ENCODE measurements around the gene NDRG2. TPM values are rescaled to one million over a fixed set of nuclear protein-coding genes. Genes with fewer than 3 reads are reported as not detected.

NDRG2 gene
- total RNA-seq, 1 experiment from 2014 or later: 18.9 TPM

DNA sequence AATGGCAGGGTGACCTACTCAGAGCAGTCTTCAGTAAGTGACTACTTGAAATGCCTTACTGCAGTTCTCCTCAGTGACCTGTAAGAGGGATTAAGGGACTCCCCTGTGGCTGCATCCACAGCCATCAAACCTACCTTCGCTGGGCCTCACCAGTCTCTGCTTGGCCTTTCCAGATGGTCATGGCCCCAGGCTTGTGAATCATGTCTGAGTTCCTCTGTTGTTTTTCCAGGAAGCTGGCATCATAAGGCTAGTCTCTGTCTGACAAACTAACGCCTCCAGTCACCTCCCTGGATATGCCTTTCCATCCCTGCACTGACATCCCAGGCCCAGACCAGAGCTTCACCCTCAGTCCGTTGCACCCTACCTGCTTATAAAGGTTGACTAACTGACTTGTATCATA is 55.5 kb downstream of the NDRG2 start:
- intact Hi-C loops (cut with micrococcal nuclease): no loop called here
- H3K27ac ChIP-seq (ENCODE audit: low read depth, low read length): no peak overlapping the region
- H3K9me3 ChIP-seq (ENCODE audit: control insufficient read depth in 1 of 2, insufficient read depth in 1 of 2, low read depth in 1 of 2, low read length in 2 of 2): no peaks in the 10 kb centered on the region
- no peak overlapping the region for H2AFZ ChIP-seq (ENCODE audit: low read depth, low read length, poor library complexity, severe bottlenecking)
- peaks cover under 1 to 16% of the 10 kb centered on the region in 2 experiments; a peak in 3 of 4 replicates for H3K4me1 ChIP-seq (ENCODE audit: control insufficient read depth in 1 of 2, insufficient read depth in 2 of 2, low read length in 2 of 2)
- H3K9ac ChIP-seq (ENCODE audit: low read length): no peak overlapping the region
- ChIA-PET RAD21 (ENCODE audit: low non-redundant PET in 1 of 2, low total read pairs in 2 of 2, uncharacterized antibody in 2 of 2, unreplicated experiment in 2 of 2) (no interaction called here), CTCF (interaction anchor here (3.4 kb wide), 1 partner anchor 8 kb away, joined by 53 read pairs; no protein-coding TSS in a partner anchor), POLR2A (no interaction called here)
- no peak overlapping the region for H3K4me3 ChIP-seq (replicated peaks in 1 of 2; ENCODE audit: low read depth in 1 of 2, low read length in 2 of 2)
- H3K27me3 ChIP-seq (ENCODE audit: insufficient read depth, low read length): no peaks in the 10 kb centered on the region
- H3K36me3 ChIP-seq (ENCODE audit: control insufficient read depth in 1 of 2, insufficient read depth in 2 of 2, low read length in 2 of 2): no peaks in the 10 kb centered on the region
- no peaks in the 10 kb centered on the region for H4K20me1 ChIP-seq (ENCODE audit: insufficient read depth)
- TF ChIP-seq SIN3A (IDR thresholded peaks at IDR 0.05; ENCODE audit: low read depth) (no peak), EZH2phosphoT487 (IDR thresholded peaks at IDR 0.05; ENCODE audit: borderline replicate concordance) (no peak), FOSL1 (IDR thresholded peaks at IDR 0.05; ENCODE audit: low read depth) (no peak), ELF1 (IDR thresholded peaks at IDR 0.05; ENCODE audit: borderline replicate concordance, low read depth) (no peak), EZH2 (IDR thresholded peaks at IDR 0.05) (no peak), RAD21 (IDR thresholded peaks at IDR 0.05; ENCODE audit: low read depth) (no peak), SRF (IDR thresholded peaks at IDR 0.05; ENCODE audit: low read depth) (no peak), TCF7L2 (IDR thresholded peaks at IDR 0.05; ENCODE audit: borderline replicate concordance, extremely low read depth, insufficient read depth, insufficient read length) (no peak), SP1 (IDR thresholded peaks at IDR 0.05; ENCODE audit: low read depth) (no peak), CEBPB (IDR thresholded peaks at IDR 0.05; ENCODE audit: low read depth) (no peak), CBX3 (IDR thresholded peaks at IDR 0.05; ENCODE audit: low read depth) (no peak), POLR2A (IDR thresholded peaks at IDR 0.05; ENCODE audit: borderline replicate concordance, extremely low read depth, insufficient read depth, insufficient read length) (no peak), POLR2AphosphoS5 (IDR thresholded peaks at IDR 0.05; ENCODE audit: low read depth, low read length) (no peak), MAX (IDR thresholded peaks at IDR 0.05) (no peak), ZFX (IDR thresholded peaks at IDR 0.05) (no peak)
- TF ChIP-seq, protein P1, sequence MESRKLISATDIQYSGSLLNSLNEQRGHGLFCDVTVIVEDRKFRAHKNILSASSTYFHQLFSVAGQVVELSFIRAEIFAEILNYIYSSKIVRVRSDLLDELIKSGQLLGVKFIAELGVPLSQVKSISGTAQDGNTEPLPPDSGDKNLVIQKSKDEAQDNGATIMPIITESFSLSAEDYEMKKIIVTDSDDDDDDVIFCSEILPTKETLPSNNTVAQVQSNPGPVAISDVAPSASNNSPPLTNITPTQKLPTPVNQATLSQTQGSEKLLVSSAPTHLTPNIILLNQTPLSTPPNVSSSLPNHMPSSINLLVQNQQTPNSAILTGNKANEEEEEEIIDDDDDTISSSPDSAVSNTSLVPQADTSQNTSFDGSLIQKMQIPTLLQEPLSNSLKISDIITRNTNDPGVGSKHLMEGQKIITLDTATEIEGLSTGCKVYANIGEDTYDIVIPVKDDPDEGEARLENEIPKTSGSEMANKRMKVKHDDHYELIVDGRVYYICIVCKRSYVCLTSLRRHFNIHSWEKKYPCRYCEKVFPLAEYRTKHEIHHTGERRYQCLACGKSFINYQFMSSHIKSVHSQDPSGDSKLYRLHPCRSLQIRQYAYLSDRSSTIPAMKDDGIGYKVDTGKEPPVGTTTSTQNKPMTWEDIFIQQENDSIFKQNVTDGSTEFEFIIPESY (IDR thresholded peaks at IDR 0.05; ENCODE audit: extremely low read depth, insufficient replicate concordance, low read length): no peak
- TF ChIP-seq, protein P2, sequence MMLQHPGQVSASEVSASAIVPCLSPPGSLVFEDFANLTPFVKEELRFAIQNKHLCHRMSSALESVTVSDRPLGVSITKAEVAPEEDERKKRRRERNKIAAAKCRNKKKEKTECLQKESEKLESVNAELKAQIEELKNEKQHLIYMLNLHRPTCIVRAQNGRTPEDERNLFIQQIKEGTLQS (IDR thresholded peaks at IDR 0.05): no peak
- TF ChIP-seq, protein P3, sequence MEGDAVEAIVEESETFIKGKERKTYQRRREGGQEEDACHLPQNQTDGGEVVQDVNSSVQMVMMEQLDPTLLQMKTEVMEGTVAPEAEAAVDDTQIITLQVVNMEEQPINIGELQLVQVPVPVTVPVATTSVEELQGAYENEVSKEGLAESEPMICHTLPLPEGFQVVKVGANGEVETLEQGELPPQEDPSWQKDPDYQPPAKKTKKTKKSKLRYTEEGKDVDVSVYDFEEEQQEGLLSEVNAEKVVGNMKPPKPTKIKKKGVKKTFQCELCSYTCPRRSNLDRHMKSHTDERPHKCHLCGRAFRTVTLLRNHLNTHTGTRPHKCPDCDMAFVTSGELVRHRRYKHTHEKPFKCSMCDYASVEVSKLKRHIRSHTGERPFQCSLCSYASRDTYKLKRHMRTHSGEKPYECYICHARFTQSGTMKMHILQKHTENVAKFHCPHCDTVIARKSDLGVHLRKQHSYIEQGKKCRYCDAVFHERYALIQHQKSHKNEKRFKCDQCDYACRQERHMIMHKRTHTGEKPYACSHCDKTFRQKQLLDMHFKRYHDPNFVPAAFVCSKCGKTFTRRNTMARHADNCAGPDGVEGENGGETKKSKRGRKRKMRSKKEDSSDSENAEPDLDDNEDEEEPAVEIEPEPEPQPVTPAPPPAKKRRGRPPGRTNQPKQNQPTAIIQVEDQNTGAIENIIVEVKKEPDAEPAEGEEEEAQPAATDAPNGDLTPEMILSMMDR (IDR thresholded peaks at IDR 0.05 in 2 of 3, conservative IDR thresholded peaks at IDR 0.05 in 1 of 3; ENCODE audit: borderline replicate concordance in 1 of 3, insufficient read depth in 1 of 3, low read depth in 2 of 3, low read length in 2 of 3): no peak
- TF ChIP-seq, protein P4, sequence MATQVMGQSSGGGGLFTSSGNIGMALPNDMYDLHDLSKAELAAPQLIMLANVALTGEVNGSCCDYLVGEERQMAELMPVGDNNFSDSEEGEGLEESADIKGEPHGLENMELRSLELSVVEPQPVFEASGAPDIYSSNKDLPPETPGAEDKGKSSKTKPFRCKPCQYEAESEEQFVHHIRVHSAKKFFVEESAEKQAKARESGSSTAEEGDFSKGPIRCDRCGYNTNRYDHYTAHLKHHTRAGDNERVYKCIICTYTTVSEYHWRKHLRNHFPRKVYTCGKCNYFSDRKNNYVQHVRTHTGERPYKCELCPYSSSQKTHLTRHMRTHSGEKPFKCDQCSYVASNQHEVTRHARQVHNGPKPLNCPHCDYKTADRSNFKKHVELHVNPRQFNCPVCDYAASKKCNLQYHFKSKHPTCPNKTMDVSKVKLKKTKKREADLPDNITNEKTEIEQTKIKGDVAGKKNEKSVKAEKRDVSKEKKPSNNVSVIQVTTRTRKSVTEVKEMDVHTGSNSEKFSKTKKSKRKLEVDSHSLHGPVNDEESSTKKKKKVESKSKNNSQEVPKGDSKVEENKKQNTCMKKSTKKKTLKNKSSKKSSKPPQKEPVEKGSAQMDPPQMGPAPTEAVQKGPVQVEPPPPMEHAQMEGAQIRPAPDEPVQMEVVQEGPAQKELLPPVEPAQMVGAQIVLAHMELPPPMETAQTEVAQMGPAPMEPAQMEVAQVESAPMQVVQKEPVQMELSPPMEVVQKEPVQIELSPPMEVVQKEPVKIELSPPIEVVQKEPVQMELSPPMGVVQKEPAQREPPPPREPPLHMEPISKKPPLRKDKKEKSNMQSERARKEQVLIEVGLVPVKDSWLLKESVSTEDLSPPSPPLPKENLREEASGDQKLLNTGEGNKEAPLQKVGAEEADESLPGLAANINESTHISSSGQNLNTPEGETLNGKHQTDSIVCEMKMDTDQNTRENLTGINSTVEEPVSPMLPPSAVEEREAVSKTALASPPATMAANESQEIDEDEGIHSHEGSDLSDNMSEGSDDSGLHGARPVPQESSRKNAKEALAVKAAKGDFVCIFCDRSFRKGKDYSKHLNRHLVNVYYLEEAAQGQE (IDR thresholded peaks at IDR 0.05; ENCODE audit: low read depth): no peak
- BruUV-seq (replicated peaks): no TSS peak
- no peaks in the 10 kb centered on the region for H3K9me2 ChIP-seq (ENCODE audit: insufficient read depth)
- ATAC-seq: no peak
- H3K79me2 ChIP-seq (ENCODE audit: insufficient read depth, low read length): no peaks in the 10 kb centered on the region
- H3K4me2 ChIP-seq (ENCODE audit: low read length): no peak overlapping the region
- DNase-seq (ENCODE audit: low read depth, low spot score): no peak

Data from HCT116 (cell line).